Measurements from ENCODE around the gene PRELP.

PRELP gene

DNA sequence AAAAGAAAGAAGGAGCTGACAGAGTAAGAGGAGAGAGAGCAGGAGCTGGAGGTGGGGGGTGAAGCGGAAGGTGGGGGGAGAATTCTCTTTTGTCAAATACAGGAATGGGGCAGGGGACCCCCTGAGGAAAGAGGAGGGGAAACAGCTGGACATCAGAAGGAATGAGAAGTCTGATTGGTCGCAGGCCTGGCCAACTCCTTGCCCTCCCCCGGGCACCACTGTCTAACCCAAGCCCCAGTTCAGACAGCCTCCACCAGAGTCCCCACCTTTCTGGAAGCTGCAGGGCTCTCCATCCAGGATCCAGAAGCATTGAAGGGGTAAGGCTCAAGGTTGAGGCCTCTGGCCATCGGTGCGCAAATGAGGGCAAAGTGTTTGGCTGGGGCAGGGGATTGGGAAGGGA lies 18.3 kb downstream of the PRELP start, which contains the start of gene OPTC (continued):
- TF ChIP-seq POU6F1 (CRISPR knock-in tag; IDR thresholded peaks at IDR 0.05; ENCODE audit: borderline replicate concordance, low read depth): no peak
- TF ChIP-seq ARNTL (CRISPR knock-in tag; IDR thresholded peaks at IDR 0.05; ENCODE audit: borderline replicate concordance, low read depth): no peak

GRCh38 chr1:203495845-203496244 lies 20.2 kb downstream of the PRELP start:
- no peak for TF ChIP-seq POU6F1 (CRISPR knock-in tag; IDR thresholded peaks at IDR 0.05; ENCODE audit: borderline replicate concordance, low read depth)
- TF ChIP-seq ISL1 (CRISPR knock-in tag; IDR thresholded peaks at IDR 0.05): no peak
- TF ChIP-seq PATZ1 (CRISPR knock-in tag; IDR thresholded peaks at IDR 0.05; ENCODE audit: borderline replicate concordance): no peak
- no peak for TF ChIP-seq ZNF8 (CRISPR knock-in tag; IDR thresholded peaks at IDR 0.05)
- no peak for TF ChIP-seq SNAI2 (CRISPR knock-in tag; IDR thresholded peaks at IDR 0.05)
- no peak for TF ChIP-seq OSR1 (CRISPR knock-in tag; IDR thresholded peaks at IDR 0.05)
- no peak for ATAC-seq

- ATAC-seq: no peak
- TF ChIP-seq ISL1 (CRISPR knock-in tag; IDR thresholded peaks at IDR 0.05): no peak
- no peak for TF ChIP-seq ARNTL (CRISPR knock-in tag; IDR thresholded peaks at IDR 0.05; ENCODE audit: borderline replicate concordance, low read depth)
- no peak for TF ChIP-seq RARB (CRISPR knock-in tag; IDR thresholded peaks at IDR 0.05)
- no peak for TF ChIP-seq CSDC2 (CRISPR knock-in tag; IDR thresholded peaks at IDR 0.05)
- no peak for TF ChIP-seq ZFP30 (CRISPR knock-in tag; IDR thresholded peaks at IDR 0.05)
- TF ChIP-seq PATZ1 (CRISPR knock-in tag; IDR thresholded peaks at IDR 0.05; ENCODE audit: borderline replicate concordance): no peak
- TF ChIP-seq POU6F1 (CRISPR knock-in tag; IDR thresholded peaks at IDR 0.05; ENCODE audit: borderline replicate concordance, low read depth): no peak
- TF ChIP-seq, protein P1, sequence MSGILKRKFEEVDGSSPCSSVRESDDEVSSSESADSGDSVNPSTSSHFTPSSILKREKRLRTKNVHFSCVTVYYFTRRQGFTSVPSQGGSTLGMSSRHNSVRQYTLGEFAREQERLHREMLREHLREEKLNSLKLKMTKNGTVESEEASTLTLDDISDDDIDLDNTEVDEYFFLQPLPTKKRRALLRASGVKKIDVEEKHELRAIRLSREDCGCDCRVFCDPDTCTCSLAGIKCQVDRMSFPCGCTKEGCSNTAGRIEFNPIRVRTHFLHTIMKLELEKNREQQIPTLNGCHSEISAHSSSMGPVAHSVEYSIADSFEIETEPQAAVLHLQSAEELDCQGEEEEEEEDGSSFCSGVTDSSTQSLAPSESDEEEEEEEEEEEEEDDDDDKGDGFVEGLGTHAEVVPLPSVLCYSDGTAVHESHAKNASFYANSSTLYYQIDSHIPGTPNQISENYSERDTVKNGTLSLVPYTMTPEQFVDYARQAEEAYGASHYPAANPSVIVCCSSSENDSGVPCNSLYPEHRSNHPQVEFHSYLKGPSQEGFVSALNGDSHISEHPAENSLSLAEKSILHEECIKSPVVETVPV (CRISPR knock-in tag; IDR thresholded peaks at IDR 0.05): no peak
- TF ChIP-seq BACH2 (CRISPR knock-in tag; IDR thresholded peaks at IDR 0.05; ENCODE audit: borderline replicate concordance): no peak
- no peak for TF ChIP-seq ZNF565 (CRISPR knock-in tag; conservative IDR thresholded peaks at IDR 0.05; ENCODE audit: low read depth)
- no peak for TF ChIP-seq CREB5 (CRISPR knock-in tag; IDR thresholded peaks at IDR 0.05; ENCODE audit: low read depth)
- TF ChIP-seq ZNF8 (CRISPR knock-in tag; IDR thresholded peaks at IDR 0.05): no peak
- no peak for TF ChIP-seq OSR1 (CRISPR knock-in tag; IDR thresholded peaks at IDR 0.05)
- TF ChIP-seq TCF4 (CRISPR knock-in tag; IDR thresholded peaks at IDR 0.05; ENCODE audit: borderline replicate concordance): no peak
- TF ChIP-seq TOX (CRISPR knock-in tag; IDR thresholded peaks at IDR 0.05; ENCODE audit: borderline replicate concordance): no peak
- no peak for TF ChIP-seq SNAI2 (CRISPR knock-in tag; IDR thresholded peaks at IDR 0.05)
- no peak for TF ChIP-seq TSHZ2 (CRISPR knock-in tag; IDR thresholded peaks at IDR 0.05)
- no peak for TF ChIP-seq ZNF70 (CRISPR knock-in tag; IDR thresholded peaks at IDR 0.05)
- TF ChIP-seq GLIS3 (CRISPR knock-in tag; IDR thresholded peaks at IDR 0.05): no peak
- TF ChIP-seq PPARA (CRISPR knock-in tag; IDR thresholded peaks at IDR 0.05; ENCODE audit: borderline replicate concordance): no peak
Measured at GRCh38 chr1:203497269-203497777, 21.7 kb downstream of the PRELP start.

Measured in SK-N-SH treated with all-trans-retinoic acid at 6 μM for 48 hours (cell line).